ENCODE results near the gene NSMCE1. TPM values are rescaled to one million over a fixed set of nuclear protein-coding genes. Genes with fewer than 3 reads are reported as not detected.

Gene NSMCE1
- polyA plus RNA-seq, 3 donors: 79.8 to 91.5 (median 84.7) TPM

DNA sequence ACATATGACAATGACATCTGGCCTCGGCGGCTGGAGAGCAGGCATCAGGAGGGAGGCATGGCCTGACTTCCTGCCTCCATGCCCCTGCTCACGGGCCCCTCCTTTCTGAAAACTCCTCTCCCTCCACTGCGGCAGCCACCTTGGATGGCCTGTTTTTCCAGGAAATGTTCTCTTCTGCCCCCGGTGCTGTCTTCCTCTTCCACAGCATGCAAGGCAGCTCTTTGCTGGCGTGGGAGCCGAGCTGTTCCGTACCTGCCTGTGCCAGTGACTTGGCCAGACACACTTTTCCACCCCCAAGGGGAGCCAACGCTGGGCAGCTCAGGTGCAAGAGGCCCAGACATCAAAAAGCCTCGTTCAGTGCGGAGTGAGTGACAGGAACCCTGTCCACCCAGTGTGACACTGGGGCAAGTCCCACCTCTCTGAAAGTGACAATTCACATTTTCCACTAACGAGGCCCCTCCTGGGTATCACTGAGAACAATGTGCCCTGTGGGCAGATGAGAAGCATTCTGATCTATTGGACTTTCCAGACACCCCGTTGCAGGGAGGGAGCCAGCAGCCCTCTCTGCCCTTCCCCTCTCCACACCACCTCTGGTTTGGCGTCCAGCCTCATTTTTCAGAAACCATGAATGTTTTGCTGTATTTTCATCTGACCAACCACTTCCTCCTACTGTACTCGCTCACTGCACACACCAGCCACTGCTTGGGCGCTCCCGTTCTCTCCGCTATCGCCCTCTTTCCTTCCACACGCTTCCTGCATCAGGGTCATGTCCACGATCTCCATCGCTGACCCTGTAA is 31.2 kb downstream of the NSMCE1 start:
- no peak for DNase-seq (ENCODE audit: extremely low read depth in 1 of 11, low read depth in 9 of 11, low spot score in 4 of 11)

DNA sequence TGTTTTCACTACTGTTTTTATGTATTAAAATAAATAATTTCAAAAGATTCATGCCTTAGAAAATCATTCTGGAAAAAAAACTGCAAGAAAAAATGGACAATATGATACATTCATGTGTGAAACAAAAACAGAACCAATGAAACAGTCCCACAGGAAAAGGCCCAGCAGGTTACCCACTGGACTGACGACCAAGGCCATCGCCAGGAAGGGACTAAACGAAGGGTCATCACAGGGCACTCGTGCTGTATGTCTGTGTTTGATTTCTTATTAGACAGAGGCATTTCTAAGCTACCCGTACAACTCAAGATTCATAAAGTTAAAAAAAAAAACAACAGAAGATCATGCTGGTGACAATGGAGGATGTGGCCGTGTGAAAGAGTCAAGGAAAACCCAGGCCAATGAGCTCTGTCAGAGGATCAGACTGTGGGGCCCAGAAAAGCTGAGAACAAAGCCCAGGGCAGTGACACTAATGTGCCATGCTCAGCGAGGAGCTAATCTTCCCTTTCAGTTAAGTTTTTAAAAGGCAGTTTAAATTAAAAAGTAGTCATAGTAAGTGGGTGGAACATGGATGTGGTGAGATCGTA is 31.8 kb downstream of the NSMCE1 start:
- DNase-seq (ENCODE audit: extremely low read depth in 1 of 11, low read depth in 9 of 11, low spot score in 4 of 11): no peak

GRCh38 chr16:27235938-27236245 is 32.7 kb downstream of the NSMCE1 start:
- no peak for DNase-seq (ENCODE audit: extremely low read depth in 1 of 11, low read depth in 9 of 11, low spot score in 4 of 11)

GRCh38 chr16:27235055-27235937 is 33.3 kb downstream of the NSMCE1 start:
- DNase-seq (ENCODE audit: extremely low read depth in 1 of 11, low read depth in 9 of 11, low spot score in 4 of 11): peak in 2 of 11 donors; percentile 48 to 54

- no peak for DNase-seq (ENCODE audit: extremely low read depth in 1 of 11, low read depth in 9 of 11, low spot score in 4 of 11)
Observed at GRCh38 chr16:27234603-27235002, 34.0 kb downstream of the NSMCE1 start.

- no peak for DNase-seq (ENCODE audit: extremely low read depth in 1 of 11, low read depth in 9 of 11, low spot score in 4 of 11)
Observed at GRCh38 chr16:27234171-27234570, 34.4 kb downstream of the NSMCE1 start.

DNA sequence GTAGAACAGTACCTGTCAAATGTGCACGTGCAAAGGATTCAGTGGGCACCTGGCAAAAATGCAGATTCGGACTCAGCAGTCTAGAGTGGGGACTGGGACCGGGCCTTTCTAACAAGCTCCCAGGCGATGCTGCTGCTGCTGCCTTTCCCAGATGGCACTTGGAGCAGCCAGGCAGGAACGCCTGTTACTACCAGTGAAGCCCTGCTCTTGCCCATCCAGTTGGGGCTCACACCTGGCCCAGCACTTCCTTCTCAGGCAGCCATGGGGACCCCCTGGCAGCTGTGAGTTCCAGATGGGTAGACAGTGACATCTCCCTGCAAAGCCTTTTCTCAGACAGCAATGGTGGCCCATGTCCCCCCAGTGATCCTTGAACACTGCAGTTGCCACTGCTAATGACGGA is 34.8 kb downstream of the NSMCE1 start:
- DNase-seq (ENCODE audit: extremely low read depth in 1 of 11, low read depth in 9 of 11, low spot score in 4 of 11): no peak

DNA sequence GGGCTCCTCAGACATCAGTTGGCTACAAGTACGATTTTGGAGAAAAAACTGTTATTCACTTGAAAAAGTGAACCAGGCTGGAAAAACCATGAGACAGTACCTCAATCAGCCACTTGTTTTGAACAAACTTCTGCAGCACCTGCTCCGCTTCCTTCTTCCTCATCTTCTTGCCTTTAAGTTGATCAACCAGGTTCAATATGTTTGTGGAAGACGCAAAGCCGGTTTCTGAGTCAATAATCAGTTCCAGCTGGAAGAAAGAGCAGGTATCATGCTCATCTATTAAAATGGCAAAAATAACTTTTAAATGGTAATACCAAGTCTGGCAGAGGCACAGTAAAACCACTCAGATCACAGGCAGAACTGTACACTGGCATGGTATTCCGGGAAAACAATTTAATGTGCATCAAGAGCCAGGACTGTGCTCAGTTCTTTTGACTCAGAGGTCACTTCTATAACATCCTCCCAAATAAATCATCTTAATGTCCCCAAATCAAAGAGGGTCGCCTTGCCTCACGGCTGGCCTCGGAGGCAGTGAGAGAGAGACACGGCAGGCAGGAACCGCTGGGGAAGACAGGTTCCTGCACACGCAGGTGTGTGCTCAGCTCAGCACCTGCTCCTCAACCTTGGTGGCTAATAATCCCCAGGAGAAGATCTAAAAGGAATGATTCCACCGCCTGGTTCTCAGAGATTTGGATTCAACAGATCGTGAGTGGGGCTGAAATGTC is 35.5 kb downstream of the NSMCE1 start:
- no peak for DNase-seq (ENCODE audit: extremely low read depth in 1 of 11, low read depth in 9 of 11, low spot score in 4 of 11)

- no peak for DNase-seq (ENCODE audit: extremely low read depth in 1 of 11, low read depth in 9 of 11, low spot score in 4 of 11)
Observed at GRCh38 chr16:27232061-27232900, 36.3 kb downstream of the NSMCE1 start.

DNA sequence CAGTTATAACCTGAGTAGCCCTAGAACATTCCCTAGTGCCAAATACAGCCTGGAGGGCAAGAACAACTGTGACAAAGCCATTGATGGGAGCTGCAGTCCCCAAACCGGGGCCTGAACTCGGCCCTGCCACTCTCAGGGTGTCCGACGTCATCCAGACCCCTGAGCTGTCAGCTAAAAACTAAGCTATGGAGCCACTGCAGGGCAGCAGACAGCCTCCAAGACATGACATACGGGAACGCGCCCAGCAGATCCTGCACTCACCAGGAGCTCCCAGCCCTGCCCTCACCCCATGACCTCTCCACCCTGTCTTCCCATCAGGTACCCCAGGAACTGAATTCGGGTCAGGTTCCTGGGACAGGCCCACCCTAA is 36.9 kb downstream of the NSMCE1 start:
- no peak for DNase-seq (ENCODE audit: extremely low read depth in 1 of 11, low read depth in 9 of 11, low spot score in 4 of 11)

DNA sequence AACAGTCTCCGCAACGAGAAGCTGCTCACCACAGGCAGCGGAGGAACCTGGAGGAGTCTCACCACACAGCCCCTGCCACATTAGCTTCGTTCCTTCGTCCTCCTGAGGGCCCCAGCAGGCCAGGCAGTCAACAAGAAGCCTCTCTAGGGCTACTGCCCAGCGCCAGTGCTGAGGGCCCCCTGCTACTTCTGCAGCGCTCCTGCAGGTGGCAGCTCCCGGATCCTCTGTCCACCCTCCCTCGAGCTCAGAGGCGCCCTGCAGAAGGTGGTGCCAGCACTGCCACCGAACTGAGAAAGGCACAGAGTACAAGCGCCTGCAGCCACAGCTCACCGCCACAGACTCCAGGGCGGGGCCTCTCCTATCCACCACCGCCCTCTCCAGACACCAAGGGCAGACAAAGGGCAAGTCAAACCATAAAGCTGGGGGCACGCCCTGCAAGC is 38.0 kb downstream of the NSMCE1 start:
- DNase-seq (ENCODE audit: extremely low read depth in 1 of 11, low read depth in 9 of 11, low spot score in 4 of 11): no peak

- DNase-seq (ENCODE audit: extremely low read depth in 1 of 11, low read depth in 9 of 11, low spot score in 4 of 11): no peak
Observed at GRCh38 chr16:27229891-27230470, 38.6 kb downstream of the NSMCE1 start.

DNA sequence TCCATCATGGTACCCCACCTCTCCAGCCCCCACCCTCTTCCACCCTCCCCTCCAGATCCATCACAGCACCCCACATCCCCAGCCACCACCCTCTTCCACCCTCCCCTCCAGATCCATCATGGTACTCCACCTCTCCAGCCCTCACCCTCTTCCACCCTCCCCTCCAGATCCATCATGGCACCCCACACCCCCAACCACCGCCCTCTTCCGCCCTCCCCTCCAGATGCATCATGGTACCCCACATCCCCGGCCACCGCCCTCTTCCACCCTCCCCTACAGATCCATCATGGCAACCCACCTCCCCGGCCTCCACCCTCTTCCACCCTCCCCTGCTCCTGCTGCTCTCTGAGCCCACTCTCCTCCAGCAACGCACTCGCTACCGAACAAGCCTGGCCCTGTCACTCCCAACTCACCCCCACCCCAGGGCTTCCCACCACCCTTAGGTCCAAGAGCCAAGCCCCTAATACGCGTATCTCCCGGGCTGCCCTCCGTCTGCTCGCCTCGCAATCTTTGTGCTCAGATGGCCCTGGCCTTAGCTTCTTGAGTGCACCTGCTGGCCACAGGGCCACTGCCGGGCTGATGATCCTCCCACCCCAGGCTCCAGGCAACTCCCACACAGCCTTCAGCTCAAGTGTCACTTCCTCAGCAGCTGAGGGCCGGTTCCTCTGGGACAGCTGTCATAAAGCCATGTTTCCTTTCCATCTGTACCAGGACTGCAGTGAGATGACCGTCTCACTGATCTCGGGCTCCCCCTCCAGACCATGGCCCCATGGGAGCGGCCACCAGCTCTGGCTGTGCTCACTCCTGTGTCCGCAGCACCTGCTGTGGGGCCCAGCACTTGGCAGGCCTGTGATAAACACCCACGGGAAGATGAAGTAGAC is 39.7 kb downstream of the NSMCE1 start:
- peak in 5 of 11 donors; percentile 63 to 70 (median 69) for DNase-seq (ENCODE audit: extremely low read depth in 1 of 11, low read depth in 9 of 11, low spot score in 4 of 11)

DNA sequence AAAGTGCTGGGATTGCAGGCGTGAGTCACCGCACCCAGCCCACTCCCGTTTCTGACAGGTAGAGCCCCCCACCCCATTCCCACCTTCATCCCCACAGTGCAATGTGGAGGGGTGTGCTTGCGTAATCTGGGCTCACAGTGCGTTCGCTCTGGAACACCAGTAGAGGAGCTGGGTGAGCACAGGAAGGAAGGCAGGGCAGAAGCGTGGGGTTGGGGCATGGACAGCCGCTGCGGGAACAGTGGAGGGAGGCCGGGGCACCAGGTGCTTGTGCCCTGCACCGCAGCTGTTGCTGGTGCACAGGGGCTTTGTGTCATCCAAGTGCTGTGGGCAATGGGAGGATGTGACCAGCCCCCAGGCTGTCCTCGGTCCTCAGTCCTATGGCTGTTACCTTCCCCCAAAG is 40.5 kb downstream of the NSMCE1 start:
- no peak for DNase-seq (ENCODE audit: extremely low read depth in 1 of 11, low read depth in 9 of 11, low spot score in 4 of 11)

DNA sequence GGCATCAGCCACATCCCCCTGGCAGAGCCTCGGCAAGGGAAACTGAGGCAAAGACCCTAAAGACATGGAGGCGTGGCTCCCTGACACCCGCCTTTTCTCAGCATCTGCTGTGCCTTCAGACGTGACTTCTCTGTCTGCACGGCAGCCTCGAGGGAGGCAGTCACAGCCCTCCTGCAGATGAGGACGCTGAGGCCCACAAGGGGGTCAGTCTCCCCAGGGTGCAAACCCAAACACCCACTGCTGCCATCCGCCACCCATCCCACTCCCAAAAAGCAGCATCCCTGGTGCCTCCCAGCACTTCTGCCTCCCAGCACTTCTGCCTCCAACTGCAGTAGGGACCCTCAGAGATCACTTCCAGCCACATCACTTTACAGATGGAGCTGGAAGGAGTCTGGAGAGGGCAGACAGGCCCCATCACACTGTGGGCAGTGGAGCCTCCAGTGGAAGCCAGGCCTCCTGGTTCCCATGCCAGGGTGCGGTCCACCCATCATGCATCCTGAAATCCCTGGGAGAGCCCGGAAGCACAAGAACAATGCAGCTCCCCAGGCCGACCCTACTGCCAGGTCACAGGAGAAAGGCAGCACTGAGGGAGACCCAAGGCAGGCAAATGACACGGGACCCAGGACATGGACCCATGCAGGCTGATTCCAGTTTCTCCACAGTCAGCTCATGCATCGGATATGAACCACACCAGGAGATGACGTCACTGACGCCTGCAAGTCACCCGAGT is 41.4 kb downstream of the NSMCE1 start:
- DNase-seq (ENCODE audit: extremely low read depth in 1 of 11, low read depth in 9 of 11, low spot score in 4 of 11): no peak

GRCh38 chr16:27226476-27226875 is 42.1 kb downstream of the NSMCE1 start:
- no peak for DNase-seq (ENCODE audit: extremely low read depth in 1 of 11, low read depth in 9 of 11, low spot score in 4 of 11)
